GM18526 (cell line): ENCODE measurements around the gene MXD4.
A peak's percentile ranks its signal among the peaks of the same experiment; 100 is the strongest.

Experiments used
- POLR2A ChIP-seq: IDR thresholded peaks from 3 replicates; pipeline ENCODE4 v1.6.1; 2011; ENCODE audit not compliant: insufficient read length; ENCODE audit errors: extremely low read depth

Gene MXD4

GRCh38 chr4:2263926-2264321, 2.0 kb upstream of the MXD4 start:
- no peak for TF ChIP-seq POLR2A

GRCh38 chr4:2262944-2263250, 988 bp upstream of the MXD4 start:
- TF ChIP-seq POLR2A = no peak

- peak; percentile 90 for TF ChIP-seq POLR2A
Observed at GRCh38 chr4:2262145-2262943, 435 bp upstream of the MXD4 start.

GRCh38 chr4:2261110-2261852, 628 bp downstream of the MXD4 start:
- TF ChIP-seq POLR2A = peak; percentile 19

- TF ChIP-seq POLR2A = no peak
Observed at GRCh38 chr4:2260344-2261109, 1.4 kb downstream of the MXD4 start.

GRCh38 chr4:2259541-2260343, 2.2 kb downstream of the MXD4 start:
- TF ChIP-seq POLR2A = no peak

- no peak for TF ChIP-seq POLR2A
Observed at GRCh38 chr4:2259036-2259540, 2.8 kb downstream of the MXD4 start.

GRCh38 chr4:2258091-2259035, 3.5 kb downstream of the MXD4 start:
- TF ChIP-seq POLR2A = no peak

- TF ChIP-seq POLR2A = no peak
Observed at GRCh38 chr4:2257361-2258081, 4.4 kb downstream of the MXD4 start.

- TF ChIP-seq POLR2A = no peak
Observed at GRCh38 chr4:2256781-2257191, 5.1 kb downstream of the MXD4 start.

GRCh38 chr4:2256156-2256731, 5.7 kb downstream of the MXD4 start:
- no peak for TF ChIP-seq POLR2A

GRCh38 chr4:2255501-2256155, 6.3 kb downstream of the MXD4 start:
- TF ChIP-seq POLR2A = no peak
